Gastroesophageal sphincter (tissue), 4 donors: ENCODE results near the gene WNT2. TPM values are rescaled to one million over a fixed set of nuclear protein-coding genes. Genes with fewer than 3 reads are reported as not detected.
"Not testable (repeated sequence)": the region's sequence is repeated elsewhere in the genome, so short reads cannot be mapped to it uniquely, and the experiment has no call there.

Experiments used
- ATAC-seq: fragments of 150-250 bp; one replicate; pipeline ENCODE4 v1.9.1; 2016; ENCODE audit warnings: mild to moderate bottlenecking, moderate library complexity
- H3K27ac ChIP-seq, 4 donors: fragments of 200-600 bp; sonication (generic) in 3 of 4; 1 replicate in 3 of 4; 2 replicates in 1 of 4; pipeline ENCODE4 v1.5.1; 2016 to 2019
- H3K27me3 ChIP-seq: fragments of 200-600 bp; sonication (generic); one replicate; pipeline ENCODE4 v1.5.1; 2019
- H3K36me3 ChIP-seq, 2 donors: fragments of 200-600 bp; sonication (generic); one replicate each; pipeline ENCODE4 v1.5.1; 2019; ENCODE audit warnings: control low read depth in 1 of 2
- H3K4me1 ChIP-seq, 3 donors: fragments of 200-600 bp; sonication (generic); 1 replicate in 2 of 3; 2 replicates in 1 of 3; pipeline ENCODE4 v1.5.1; 2016 to 2019; ENCODE audit warnings: control low read depth in 2 of 3
- H3K4me3 ChIP-seq, 2 donors: fragments of 200-600 bp; sonication (generic); one replicate each; pipeline ENCODE4 v1.5.1; 2019; ENCODE audit warnings: mild to moderate bottlenecking in 1 of 2, moderate library complexity in 1 of 2
- H3K9me3 ChIP-seq, 3 donors: fragments of 200-600 bp; sonication (generic); one replicate each; pipeline ENCODE4 v1.5.1; 2017 to 2019; ENCODE audit warnings: control low read depth in 2 of 3
- CTCF ChIP-seq, 4 experiments: fragments of 200-600 bp in 2 of 4; fragments of 450-650 bp in 2 of 4; sonication (generic) in 1 of 4; IDR thresholded peaks; one replicate each; pipeline ENCODE4 v1.5.1; 2017 to 2019; ENCODE audit warnings: antibody characterized with exemption in 4 of 4, mild to moderate bottlenecking in 2 of 4, moderate library complexity in 2 of 4
- EP300 ChIP-seq: sonication (generic); formaldehyde crosslinking; IDR thresholded peaks from one replicate; pipeline ENCODE4 v1.6.1; 2017; ENCODE audit warnings: antibody characterized with exemption, mild to moderate bottlenecking
- POLR2A ChIP-seq, 2 donors: fragments of 450-650 bp; IDR thresholded peaks; one replicate each; pipeline ENCODE4 v1.6.1; 2017; ENCODE audit warnings: antibody characterized with exemption in 2 of 2, mild to moderate bottlenecking in 2 of 2, moderate library complexity in 1 of 2
- POLR2AphosphoS5 ChIP-seq: sonication (generic); formaldehyde crosslinking; IDR thresholded peaks from one replicate; pipeline ENCODE4 v1.6.1; 2017; ENCODE audit warnings: antibody characterized with exemption
- WGBS, 2 donors: methylation state at CpG; one replicate each; pipeline ENCODE4 v1.1.5; 2018; ENCODE audit warnings: low coverage in 1 of 2; 5-methylcytosine and 5-hydroxymethylcytosine counted together
- total RNA-seq, 4 donors: library from RNA; depleted of rRNA; stranded (reverse); fragments of >200 nt; gene quantifications; one replicate each; pipeline ENCODE4 v1.1.0, GENCODE V29; 2016

WNT2 gene
- total RNA-seq, 4 donors from 2014 or later = 0.54 to 1.3 (median 1.1) TPM; not detected in 1

GRCh38 chr7:117250801-117251200, 72.1 kb downstream of the WNT2 start:
- peaks cover 0 to 4% (median 0%) of the 10 kb centered on the region in 3 donors for H3K9me3 ChIP-seq
- 47% methylated on average over 4 of the region's 4 CpGs; no CpG with 5 or more reads in 1 of the 2 donors for WGBS, 2 donors
- no peaks in the 10 kb centered on the region for H3K4me1 ChIP-seq
- H3K27me3 ChIP-seq = no peaks in the 10 kb centered on the region
- no peak for ATAC-seq
- no peak for TF ChIP-seq POLR2A (IDR thresholded peaks at IDR 0.05)
- TF ChIP-seq POLR2AphosphoS5 = no peak
- no peak for TF ChIP-seq EP300
- no peak for TF ChIP-seq CTCF (IDR thresholded peaks at IDR 0.05)
- H3K36me3 ChIP-seq = no peaks in the 10 kb centered on the region
- H3K4me3 ChIP-seq = no peak overlapping the region
- H3K27ac ChIP-seq = no peak overlapping the region

GRCh38 chr7:117250245-117250644, 72.6 kb downstream of the WNT2 start:
- no peak overlapping the region for H3K4me3 ChIP-seq
- ATAC-seq = no peak
- H3K9me3 ChIP-seq = peaks cover 0 to 5% (median 0%) of the 10 kb centered on the region in 3 donors
- H3K27ac ChIP-seq = no peak overlapping the region
- H3K27me3 ChIP-seq = no peaks in the 10 kb centered on the region
- TF ChIP-seq EP300 (no peak), POLR2AphosphoS5 (no peak), POLR2A (IDR thresholded peaks at IDR 0.05) (no peak), CTCF (IDR thresholded peaks at IDR 0.05) (no peak)
- H3K4me1 ChIP-seq = no peaks in the 10 kb centered on the region
- no peaks in the 10 kb centered on the region for H3K36me3 ChIP-seq

- Histone ChIP-seq H3K27ac (no peak overlapping the region), H3K4me1 (no peaks in the 10 kb centered on the region), H3K4me3 (no peak overlapping the region), H3K27me3 (no peaks in the 10 kb centered on the region), H3K9me3 (peaks cover 0 to 7% (median 0%) of the 10 kb centered on the region in 3 donors), H3K36me3 (no peaks in the 10 kb centered on the region)
- 81% methylated on average over 4 of the region's 5 CpGs; no CpG with 5 or more reads in 1 of the 2 donors for WGBS, 2 donors
- no peak for TF ChIP-seq EP300
- TF ChIP-seq POLR2A (IDR thresholded peaks at IDR 0.05) = no peak
- TF ChIP-seq POLR2AphosphoS5 = no peak
- no peak for TF ChIP-seq CTCF (IDR thresholded peaks at IDR 0.05)
- no peak for ATAC-seq
Observed at GRCh38 chr7:117249696-117250095, 73.2 kb downstream of the WNT2 start.

GRCh38 chr7:117248829-117249228, 74.0 kb downstream of the WNT2 start:
- no peak for ATAC-seq
- TF ChIP-seq CTCF (IDR thresholded peaks at IDR 0.05) (no peak), POLR2A (IDR thresholded peaks at IDR 0.05) (no peak), POLR2AphosphoS5 (no peak)
- Histone ChIP-seq H3K36me3 (no peaks in the 10 kb centered on the region), H3K4me3 (no peak overlapping the region), H3K9me3 (peaks cover 0 to 14% (median 0%) of the 10 kb centered on the region in 3 donors), H3K4me1 (no peaks in the 10 kb centered on the region), H3K27ac (no peak overlapping the region), H3K27me3 (no peaks in the 10 kb centered on the region)
- WGBS, 2 donors = 39 to 50% methylated on average over 2 to 5 of the region's 5 CpGs

GRCh38 chr7:117247809-117248208, 75.0 kb downstream of the WNT2 start:
- no peaks in the 10 kb centered on the region for H3K27me3 ChIP-seq
- peaks cover 0 to 14% (median 0%) of the 10 kb centered on the region in 3 donors for H3K9me3 ChIP-seq
- no peaks in the 10 kb centered on the region for H3K4me1 ChIP-seq
- 75 to 76% methylated on average over 4 of the region's 4 CpGs for WGBS, 2 donors
- H3K36me3 ChIP-seq = no peaks in the 10 kb centered on the region
- ATAC-seq = no peak
- no peak overlapping the region for H3K4me3 ChIP-seq
- H3K27ac ChIP-seq = no peak overlapping the region
- TF ChIP-seq EP300 (no peak), CTCF (IDR thresholded peaks at IDR 0.05) (no peak), POLR2AphosphoS5 (no peak), POLR2A (IDR thresholded peaks at IDR 0.05) (no peak)

GRCh38 chr7:117245703-117246102, 77.2 kb downstream of the WNT2 start:
- H3K9me3 ChIP-seq = peaks cover 0 to 14% (median 0%) of the 10 kb centered on the region in 3 donors
- not testable (repeated sequence) for H3K27ac ChIP-seq, ATAC-seq, H3K27me3 ChIP-seq, H3K4me1 ChIP-seq, H3K36me3 ChIP-seq, H3K4me3 ChIP-seq
- 70 to 100% methylated on average over 1 of the region's 2 CpGs for WGBS, 2 donors
